IPS-NIHi7 (cell line): ENCODE results near the gene MELTF.

Source experiments
- DNase-seq: peaks from one replicate; pipeline ENCODE4 v3.0.0; 2012; ENCODE audit warnings: mixed read lengths; ENCODE audit errors: extremely low spot score

Gene MELTF

GRCh38 chr3:197010556-197011351, 18.9 kb downstream of the MELTF start:
- no peak for DNase-seq

DNA sequence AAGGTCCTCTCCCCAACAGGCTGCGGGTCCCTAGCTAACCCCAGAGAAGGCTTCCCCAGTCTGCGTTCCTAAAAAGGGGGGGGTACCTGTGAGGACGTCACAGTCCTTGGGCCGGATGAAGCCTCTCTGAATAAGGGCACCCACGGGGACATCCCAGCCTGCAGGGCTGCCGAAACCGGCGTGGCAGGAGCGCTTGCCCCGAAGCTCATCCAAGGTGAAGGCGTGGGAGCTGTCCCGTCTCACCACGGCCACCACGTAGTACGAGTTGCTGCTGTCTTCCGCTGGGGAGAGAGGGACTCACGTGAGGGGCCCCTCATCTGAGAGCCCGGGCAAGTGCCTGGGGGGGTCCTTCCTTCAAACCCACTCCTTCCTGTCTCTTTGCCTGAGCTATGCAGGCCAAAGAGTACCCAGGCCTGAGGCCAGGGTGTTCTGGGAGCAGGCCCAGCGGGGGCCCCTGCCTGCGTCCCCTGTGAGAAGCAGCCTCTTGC, 20.0 kb downstream of the MELTF start:
- no peak for DNase-seq

DNA sequence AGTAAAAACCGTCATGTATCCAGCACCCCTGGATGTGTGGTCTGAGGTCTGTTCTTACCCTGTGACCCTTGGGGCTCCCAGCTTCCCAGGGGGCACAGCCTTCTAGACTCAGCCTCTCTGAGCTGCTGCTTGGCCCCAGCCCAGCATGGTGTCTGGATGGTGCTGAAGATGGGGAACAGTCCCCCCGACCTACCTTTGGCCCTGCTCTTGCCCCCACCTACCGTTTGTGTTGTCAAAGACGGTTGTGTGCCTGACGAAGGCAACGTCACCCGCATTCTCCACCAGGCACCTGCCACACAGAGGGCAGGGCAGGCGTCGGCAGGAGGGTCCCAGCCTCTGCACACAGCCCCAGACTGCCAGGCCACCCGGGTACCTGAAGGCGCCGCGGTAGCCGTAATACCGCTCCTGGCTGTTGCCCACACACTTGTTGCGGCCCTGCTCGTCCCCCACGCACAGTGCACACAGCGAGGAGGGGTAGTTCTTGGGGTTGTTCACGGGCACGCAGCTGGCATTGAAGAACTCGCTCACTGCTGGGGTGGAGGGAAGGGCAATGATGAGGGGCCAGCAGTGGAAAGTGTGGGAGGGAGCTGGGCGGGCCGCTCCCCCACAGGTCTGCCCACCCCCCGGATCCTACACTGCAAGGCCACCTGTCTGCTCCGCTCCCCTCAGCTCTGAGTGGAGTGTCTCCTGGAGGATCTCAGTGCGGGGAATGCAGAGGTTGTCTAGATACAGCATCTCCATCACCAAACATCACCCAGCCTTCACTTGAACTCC, 21.0 kb downstream of the MELTF start:
- no peak for DNase-seq

DNA sequence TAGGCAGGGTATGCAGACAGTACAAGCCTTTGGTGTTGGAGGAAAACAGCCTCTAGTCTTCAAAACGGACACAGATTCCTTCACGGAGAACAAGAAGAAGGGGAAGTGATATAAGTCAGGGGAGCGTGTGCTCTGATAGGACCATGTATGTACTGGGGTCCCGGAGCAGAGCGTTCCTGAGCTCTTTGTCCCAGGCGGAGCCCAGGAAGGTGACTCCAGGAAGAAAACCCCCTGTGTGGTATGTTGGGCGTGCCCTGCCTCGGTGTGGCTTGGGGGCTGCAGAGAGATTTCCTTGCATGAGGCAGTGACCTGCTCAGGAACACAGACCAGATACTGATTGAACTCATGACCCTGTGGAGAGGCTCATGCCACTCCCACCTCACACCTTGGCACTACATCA, 21.7 kb downstream of the MELTF start:
- DNase-seq, result no peak

DNA sequence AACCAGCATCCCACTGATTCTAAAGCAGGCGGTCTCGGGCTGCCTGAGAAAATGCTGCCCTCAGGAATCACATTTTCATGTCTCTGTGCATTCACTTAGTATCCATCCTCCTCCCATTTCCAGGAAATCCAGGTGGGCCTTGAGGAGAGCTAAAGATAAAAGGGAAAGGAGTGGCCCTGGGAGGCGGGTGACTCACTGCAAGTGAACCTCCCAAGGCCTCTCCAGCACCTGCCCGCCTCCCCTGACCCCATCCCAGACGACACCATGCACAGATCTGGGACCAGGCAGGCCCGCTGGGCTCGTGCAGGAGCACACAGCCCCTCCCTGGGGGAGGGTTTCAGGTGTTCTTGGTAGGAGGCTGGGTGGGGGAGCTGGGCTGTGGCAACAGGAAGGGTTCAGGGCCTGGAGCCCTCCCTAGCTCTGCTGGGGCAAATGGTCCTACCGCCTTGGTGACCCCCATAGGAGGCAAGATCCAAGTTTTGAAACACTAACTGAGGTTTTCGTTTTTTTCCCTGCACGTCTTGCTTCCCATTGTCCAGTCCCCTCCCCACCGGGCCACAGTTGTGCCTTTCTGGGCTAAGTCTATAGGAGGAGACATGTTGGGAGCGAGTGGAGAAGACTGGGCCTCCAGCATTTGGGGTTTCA, 22.2 kb downstream of the MELTF start:
- no peak for DNase-seq

GRCh38 chr3:197006860-197007259, 22.8 kb downstream of the MELTF start:
- no peak for DNase-seq

DNA sequence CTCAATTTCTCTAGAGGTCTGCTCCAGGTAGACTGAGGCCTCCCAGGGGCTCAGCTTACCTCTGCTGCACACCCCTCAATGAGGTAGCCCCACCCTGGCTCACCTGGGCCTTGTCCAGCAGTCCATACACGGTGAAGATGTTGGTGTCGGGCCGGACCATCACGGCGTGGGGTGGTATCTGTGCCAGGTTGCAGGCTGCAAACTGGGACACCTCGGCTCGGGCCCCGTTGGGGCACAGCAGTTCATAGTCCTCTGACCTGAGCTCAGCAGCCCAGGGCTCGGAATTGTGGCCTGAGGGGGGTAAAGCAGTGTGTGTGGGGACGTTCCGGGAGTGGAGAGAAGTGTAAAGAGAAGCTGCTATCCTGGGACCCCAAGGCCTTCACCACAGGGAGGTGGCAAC, 23.2 kb downstream of the MELTF start:
- no peak for DNase-seq

DNA sequence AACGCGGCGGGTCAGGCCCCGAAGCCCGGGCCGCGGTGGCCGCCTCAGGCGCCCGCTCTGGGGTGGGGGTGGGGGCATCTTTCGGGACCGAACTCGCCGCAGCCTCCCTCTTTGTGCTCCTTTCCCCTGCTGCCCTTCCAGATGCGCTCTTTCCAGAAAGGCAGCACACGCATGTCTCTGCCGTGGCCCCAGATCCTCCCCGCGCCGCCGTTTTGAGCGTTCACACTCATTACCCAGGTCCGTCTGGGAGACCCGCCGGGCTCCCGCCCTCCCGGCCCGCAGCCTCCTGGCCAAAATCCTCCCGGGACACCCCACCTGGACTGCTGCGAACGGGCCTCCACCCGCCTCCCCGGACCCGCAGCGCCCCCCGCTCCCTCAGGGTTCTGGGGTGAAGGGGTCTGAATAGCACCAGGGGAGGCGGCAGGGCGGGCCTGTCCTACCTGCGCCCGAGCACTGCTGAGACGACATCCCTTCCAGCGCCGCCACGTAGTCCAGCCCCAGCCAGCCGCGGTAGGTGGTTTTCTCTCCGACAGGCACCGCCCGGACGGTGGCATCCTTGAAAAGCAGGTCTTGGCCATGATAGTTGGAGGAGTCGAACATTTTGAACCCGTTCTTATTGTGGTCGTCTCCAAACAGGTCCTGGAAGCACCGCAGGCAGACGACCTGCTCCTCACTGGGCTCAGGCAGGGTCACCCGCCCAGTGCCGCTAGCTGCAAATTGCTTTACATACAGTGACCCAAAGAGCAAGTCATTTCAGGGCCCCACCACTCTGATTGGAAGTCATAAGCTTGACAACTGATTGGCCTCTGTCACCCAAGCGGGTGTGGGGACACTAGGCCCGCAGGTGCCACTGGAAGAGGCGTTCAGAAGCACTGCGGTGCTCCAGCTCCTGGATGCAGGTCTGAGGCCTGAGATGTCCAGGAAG, 25.9 kb downstream of the MELTF start:
- DNase-seq, result peak; percentile 53

GRCh38 chr3:197002701-197003454, 26.7 kb downstream of the MELTF start:
- peak; percentile 87 for DNase-seq

- DNase-seq, result peak; percentile 48
These were observed 27.5 kb downstream of the MELTF start for GRCh38 chr3:197001972-197002700.

DNA sequence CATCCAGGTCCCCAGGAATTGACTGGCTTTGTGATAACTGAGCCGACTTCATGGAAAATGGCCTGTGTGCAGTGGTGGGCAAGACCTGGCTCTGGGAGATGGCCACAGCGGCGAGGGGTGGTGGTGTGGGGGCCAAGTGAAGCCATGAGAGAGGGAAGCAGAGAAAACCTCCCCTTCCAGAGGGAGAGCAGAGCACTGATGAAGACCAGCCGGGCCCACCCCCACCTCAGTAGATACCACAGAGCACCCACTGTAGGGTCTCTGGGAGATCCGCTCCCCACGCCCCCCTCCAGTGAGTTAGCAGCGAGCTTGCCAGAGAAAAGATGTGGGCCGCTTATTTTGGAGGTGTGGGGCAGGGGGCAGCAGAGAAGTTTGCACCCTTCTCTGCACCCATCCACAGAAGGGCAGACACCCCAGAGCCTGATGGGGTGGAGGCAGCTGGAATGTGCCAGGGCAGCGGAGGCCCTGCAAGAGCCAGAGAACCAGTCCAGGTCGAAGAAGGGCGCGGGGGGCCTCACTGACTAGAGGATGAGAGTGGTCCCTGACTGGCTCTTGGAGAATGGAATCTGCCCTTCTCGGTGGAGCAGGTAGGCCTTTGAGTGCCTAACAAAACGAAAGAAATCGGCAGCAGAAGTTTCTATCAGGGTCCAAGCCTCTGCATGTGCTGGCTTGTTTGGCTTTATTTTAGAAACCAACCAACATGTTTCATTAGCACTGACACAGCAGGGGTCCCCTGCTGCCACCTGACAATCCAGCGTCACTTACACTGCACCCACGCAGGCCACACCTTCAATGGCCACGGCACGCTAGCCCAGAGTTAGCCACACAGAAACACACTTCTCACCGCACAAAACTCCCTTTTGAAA, 28.3 kb downstream of the MELTF start:
- DNase-seq, result no peak

- DNase-seq, result no peak
These were observed 29.4 kb downstream of the MELTF start for GRCh38 chr3:197000211-197000610.

- DNase-seq, result no peak
These were observed 30.5 kb downstream of the MELTF start for GRCh38 chr3:196998966-196999760.

DNA sequence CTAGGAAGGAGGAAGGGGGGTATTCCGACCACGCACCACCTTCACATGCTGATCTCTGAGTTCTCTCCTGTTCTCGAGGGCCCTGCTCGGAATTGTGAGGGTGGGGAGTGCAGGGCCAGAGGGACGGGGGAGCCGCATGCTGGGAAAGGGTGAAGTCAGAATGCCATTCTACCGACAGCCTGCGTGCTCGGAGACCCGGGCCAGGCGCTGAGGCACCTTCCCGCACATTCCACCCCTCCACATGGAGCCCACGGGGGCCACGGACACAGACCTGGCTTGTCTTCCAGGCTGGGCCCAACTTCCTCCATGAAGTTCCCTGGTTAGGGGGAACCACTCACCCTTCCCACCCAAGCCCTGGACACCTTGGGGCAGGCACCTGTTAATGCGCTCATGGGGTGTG, 32.3 kb downstream of the MELTF start:
- DNase-seq, result no peak

- no peak for DNase-seq
These were observed 33.0 kb downstream of the MELTF start for GRCh38 chr3:196996454-196997265.

- no peak for DNase-seq
These were observed 33.8 kb downstream of the MELTF start for GRCh38 chr3:196995646-196996355.

- no peak for DNase-seq
These were observed 34.6 kb downstream of the MELTF start for GRCh38 chr3:196995027-196995426.
